NB4 (cell line): ENCODE results near the gene PTPRG.

Experiments used
- DNase-seq: peaks from one replicate; pipeline ENCODE4 v3.0.0; 2010; ENCODE audit warnings: low read depth
- H3K4me3 ChIP-seq: one replicate; pipeline ENCODE4 v1.5.1; 2011; ENCODE audit warnings: mild to moderate bottlenecking, low read depth, low read length, moderate library complexity
- MYC ChIP-seq: IDR thresholded peaks from 2 replicates; pipeline ENCODE4 v1.6.1; 2011; ENCODE audit warnings: low read depth, low read length
- POLR2A ChIP-seq: IDR thresholded peaks from 2 replicates; pipeline ENCODE4 v1.6.1; 2011; ENCODE audit warnings: mild to moderate bottlenecking; ENCODE audit not compliant: insufficient read length; ENCODE audit errors: extremely low read depth
- TF ChIP-seq, protein P1 (sequence below): IDR thresholded peaks from one replicate; pipeline ENCODE4 v1.5.1; 2012; ENCODE audit warnings: low read depth, low read length
- TF ChIP-seq, protein P2 (sequence below): IDR thresholded peaks from 2 replicates; pipeline ENCODE4 v1.6.1; 2011; ENCODE audit warnings: low read depth, low read length

The PTPRG gene

DNA sequence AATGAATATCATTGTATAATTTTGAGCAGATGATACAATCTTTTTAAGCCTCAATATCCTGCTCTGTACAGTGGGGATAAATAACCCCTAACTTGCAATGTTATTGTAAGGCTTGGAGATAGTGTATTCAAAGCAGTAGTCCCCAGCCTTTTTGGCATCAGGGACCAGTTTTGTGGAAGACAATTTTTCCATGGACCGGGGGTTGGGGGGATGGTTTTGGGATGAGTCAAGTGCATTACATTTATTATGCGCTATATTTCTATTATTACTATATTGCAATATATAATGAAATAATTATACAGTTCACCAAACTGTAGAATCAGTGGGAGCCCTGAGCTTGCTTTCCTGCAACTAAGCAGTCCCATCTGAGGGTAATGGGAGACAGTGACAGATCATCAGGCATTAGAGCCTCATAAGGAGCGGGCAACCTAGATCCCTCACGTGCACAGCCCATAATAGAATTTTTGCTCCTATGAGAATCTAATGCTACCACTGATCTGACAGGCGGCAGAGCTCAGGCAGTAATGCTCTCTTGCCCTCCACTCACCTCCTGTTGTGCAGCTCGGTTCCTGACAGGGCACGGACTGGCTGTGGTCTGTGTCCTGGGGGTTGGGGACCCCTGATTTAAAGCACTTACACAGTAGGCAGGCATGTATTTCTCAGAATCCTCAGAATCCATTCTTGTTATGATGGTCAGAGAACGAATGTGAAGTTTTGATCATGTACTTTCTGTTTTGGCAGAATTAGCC is 102.2 kb downstream of the PTPRG start:
- DNase-seq: no peak
- no peak overlapping the region for H3K4me3 ChIP-seq
- TF ChIP-seq, protein P1, sequence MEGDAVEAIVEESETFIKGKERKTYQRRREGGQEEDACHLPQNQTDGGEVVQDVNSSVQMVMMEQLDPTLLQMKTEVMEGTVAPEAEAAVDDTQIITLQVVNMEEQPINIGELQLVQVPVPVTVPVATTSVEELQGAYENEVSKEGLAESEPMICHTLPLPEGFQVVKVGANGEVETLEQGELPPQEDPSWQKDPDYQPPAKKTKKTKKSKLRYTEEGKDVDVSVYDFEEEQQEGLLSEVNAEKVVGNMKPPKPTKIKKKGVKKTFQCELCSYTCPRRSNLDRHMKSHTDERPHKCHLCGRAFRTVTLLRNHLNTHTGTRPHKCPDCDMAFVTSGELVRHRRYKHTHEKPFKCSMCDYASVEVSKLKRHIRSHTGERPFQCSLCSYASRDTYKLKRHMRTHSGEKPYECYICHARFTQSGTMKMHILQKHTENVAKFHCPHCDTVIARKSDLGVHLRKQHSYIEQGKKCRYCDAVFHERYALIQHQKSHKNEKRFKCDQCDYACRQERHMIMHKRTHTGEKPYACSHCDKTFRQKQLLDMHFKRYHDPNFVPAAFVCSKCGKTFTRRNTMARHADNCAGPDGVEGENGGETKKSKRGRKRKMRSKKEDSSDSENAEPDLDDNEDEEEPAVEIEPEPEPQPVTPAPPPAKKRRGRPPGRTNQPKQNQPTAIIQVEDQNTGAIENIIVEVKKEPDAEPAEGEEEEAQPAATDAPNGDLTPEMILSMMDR: no peak
- TF ChIP-seq MYC (no peak), POLR2A (no peak)
- TF ChIP-seq, protein P2, sequence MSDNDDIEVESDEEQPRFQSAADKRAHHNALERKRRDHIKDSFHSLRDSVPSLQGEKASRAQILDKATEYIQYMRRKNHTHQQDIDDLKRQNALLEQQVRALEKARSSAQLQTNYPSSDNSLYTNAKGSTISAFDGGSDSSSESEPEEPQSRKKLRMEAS: no peak

DNA sequence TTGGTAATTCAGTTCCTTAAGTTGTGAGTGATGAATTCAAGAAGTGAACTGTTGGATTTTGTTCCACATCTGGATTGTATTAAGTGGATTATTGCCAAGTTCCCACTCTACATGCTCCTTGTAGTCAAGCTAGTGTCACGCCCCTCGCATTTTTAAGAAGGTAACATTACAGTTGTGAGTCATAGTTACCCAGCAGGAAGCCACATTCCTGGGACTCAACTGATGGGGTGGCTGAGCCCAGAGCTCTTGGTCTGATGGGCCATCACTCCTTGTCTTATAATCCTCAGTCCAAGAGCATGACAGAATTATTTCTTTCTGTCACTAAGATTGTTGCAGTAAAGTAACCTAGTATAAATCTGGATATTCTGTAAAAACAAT is 102.7 kb downstream of the PTPRG start:
- TF ChIP-seq, protein P2: no peak
- TF ChIP-seq MYC (no peak), POLR2A (no peak)
- TF ChIP-seq, protein P1: no peak
- no peak for DNase-seq
- H3K4me3 ChIP-seq: no peak overlapping the region

DNA sequence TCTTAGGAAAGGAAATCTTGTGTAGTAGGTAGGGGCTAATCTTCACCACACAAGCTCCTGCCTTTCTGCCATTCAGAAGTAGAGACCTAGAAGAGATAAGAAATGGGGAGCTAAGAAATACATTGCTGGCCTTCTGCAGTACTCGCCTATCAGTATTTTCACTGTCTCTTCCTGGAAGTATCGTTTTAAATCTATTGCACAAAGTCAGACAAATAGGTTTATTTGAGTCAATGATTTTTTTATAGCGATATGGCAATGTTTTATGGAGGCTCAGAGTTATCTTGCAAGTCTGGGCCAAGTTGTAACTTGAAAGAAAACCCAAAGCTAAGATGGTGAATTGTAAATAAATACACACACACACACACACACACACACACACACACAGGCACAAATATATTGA is 103.8 kb downstream of the PTPRG start:
- TF ChIP-seq POLR2A (no peak), MYC (no peak)
- TF ChIP-seq, protein P2: no peak
- TF ChIP-seq, protein P1: no peak
- DNase-seq: no peak
- no peak overlapping the region for H3K4me3 ChIP-seq

DNA sequence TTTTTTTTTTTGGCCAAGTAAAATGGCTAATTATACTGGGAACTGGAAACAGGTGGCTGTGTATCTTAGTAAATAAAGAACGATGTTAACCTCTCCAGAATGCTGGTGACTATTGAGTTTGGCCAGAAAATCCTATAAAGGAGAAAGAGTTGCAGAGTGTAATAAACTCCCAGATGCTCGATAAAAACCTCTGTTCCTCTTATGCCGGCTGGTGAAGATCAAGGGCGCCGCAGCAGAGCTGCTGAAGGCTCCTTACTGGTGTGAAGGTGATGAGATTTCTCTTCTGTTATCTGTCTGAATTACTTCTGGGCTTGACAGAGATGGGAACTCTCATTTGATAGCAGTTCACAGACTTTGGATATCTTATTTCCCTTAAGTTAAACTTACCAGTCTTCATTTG is 104.6 kb downstream of the PTPRG start:
- no peak for TF ChIP-seq MYC
- TF ChIP-seq, protein P1: no peak
- no peak for TF ChIP-seq POLR2A
- TF ChIP-seq, protein P2: no peak
- DNase-seq: no peak
- H3K4me3 ChIP-seq: no peak overlapping the region

DNA sequence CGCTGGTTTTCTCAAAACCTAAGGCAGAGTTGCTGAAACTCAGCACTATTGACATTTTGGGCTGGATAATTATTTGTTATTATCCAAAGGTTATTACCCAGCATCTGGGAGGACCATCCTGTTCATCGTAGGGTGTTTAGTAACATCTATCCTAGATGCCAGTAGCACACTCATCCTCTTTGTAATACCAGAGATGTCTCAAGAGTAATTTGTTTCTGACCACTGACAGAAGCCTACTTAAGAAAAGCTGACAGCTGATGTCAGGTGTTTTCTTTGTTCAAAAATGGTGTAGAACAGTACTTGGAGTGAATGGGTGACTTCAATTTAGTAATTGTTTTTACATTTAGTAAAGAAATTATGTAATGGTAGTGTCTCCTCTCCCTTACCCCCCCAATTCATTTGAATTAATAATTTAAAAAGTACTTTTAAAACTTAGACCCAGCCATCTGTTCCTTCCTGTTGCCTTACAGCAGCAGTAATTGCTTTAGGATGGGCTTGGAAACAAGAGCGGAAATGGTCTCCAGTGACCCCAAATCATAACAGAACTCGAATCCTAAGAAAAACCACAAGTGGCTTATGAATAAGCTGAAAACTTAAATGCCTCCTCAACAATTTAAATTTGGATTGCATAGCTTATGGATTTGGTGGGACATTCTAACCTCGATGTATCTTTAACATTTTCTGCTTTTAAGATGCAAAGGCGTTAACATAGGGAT is 105.4 kb downstream of the PTPRG start:
- H3K4me3 ChIP-seq: no peak overlapping the region
- TF ChIP-seq POLR2A (no peak), MYC (no peak)
- TF ChIP-seq, protein P1: no peak
- TF ChIP-seq, protein P2: no peak
- no peak for DNase-seq
